ENCODE measurements around the gene IGLL5. TPM values are rescaled to one million over a fixed set of nuclear protein-coding genes. Genes with fewer than 3 reads are reported as not detected.

Gene IGLL5
- total RNA-seq, 1 donor from 2014 or later = not detected

GRCh38 chr22:22842085-22842484, 45.5 kb upstream of the IGLL5 start:
- no peak for DNase-seq (ENCODE audit: extremely low spot score, unreplicated experiment)
- TF ChIP-seq, protein P1, sequence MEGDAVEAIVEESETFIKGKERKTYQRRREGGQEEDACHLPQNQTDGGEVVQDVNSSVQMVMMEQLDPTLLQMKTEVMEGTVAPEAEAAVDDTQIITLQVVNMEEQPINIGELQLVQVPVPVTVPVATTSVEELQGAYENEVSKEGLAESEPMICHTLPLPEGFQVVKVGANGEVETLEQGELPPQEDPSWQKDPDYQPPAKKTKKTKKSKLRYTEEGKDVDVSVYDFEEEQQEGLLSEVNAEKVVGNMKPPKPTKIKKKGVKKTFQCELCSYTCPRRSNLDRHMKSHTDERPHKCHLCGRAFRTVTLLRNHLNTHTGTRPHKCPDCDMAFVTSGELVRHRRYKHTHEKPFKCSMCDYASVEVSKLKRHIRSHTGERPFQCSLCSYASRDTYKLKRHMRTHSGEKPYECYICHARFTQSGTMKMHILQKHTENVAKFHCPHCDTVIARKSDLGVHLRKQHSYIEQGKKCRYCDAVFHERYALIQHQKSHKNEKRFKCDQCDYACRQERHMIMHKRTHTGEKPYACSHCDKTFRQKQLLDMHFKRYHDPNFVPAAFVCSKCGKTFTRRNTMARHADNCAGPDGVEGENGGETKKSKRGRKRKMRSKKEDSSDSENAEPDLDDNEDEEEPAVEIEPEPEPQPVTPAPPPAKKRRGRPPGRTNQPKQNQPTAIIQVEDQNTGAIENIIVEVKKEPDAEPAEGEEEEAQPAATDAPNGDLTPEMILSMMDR (conservative IDR thresholded peaks at IDR 0.05) = no peak
- Mint-ChIP-seq H3K27ac (no peak overlapping the region), H3K27me3 (peaks cover 27% of the 10 kb centered on the region), H3K36me3 (no peaks in the 10 kb centered on the region), H3K4me1 (ENCODE audit: unreplicated experiment) (no peaks in the 10 kb centered on the region), H3K4me3 (no peak overlapping the region), H3K9me3 (no peaks in the 10 kb centered on the region)

DNA sequence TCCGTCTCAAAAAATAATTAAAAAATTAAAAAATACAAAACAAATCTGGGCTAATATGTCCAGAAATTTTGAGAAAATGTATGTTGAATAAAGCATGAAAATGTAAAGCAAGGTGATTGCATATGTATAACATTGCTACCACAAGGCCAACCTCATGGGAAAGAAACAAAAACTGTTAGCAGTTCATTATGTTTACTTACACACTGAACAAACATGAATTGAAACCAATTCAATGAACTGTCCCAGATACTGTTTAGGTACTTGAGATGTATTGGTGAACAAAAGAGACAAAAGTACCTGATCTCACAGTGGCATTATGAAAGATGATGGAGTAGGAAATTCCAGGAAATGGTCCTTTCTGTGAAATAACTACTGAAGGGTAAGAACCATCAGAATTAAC, 43.8 kb upstream of the IGLL5 start:
- no peaks in the 10 kb centered on the region for H3K4me1 Mint-ChIP-seq (ENCODE audit: unreplicated experiment)
- H3K36me3 Mint-ChIP-seq = no peaks in the 10 kb centered on the region
- H3K27ac Mint-ChIP-seq = no peak overlapping the region
- TF ChIP-seq, protein P1 (conservative IDR thresholded peaks at IDR 0.05) = no peak
- H3K9me3 Mint-ChIP-seq = no peaks in the 10 kb centered on the region
- DNase-seq (ENCODE audit: extremely low spot score, unreplicated experiment) = no peak
- H3K27me3 Mint-ChIP-seq = peaks cover 36% of the 10 kb centered on the region
- H3K4me3 Mint-ChIP-seq = no peak overlapping the region

DNA sequence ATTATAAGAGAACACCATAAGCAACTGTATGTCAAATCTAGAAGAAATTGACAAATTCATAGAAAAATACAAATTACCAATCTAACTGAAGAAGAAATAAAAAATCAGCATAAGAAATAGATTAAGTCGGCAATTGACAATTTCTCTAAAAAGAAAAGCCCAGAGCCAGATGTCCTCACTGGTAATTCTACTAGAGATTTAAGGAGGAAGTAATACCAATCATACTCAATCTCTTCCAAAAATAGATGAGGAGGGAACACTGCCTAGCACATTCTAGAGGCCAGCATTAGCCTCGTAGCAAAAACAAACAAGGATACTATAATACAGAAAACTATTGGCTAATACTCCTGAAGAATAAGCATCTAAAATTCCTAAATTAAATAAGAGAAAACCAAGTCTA, 40.4 kb upstream of the IGLL5 start:
- Mint-ChIP-seq H3K27me3 (peaks cover 40% of the 10 kb centered on the region), H3K9me3 (no peaks in the 10 kb centered on the region), H3K4me1 (ENCODE audit: unreplicated experiment) (no peaks in the 10 kb centered on the region), H3K4me3 (no peak overlapping the region), H3K27ac (no peak overlapping the region), H3K36me3 (no peaks in the 10 kb centered on the region)
- DNase-seq (ENCODE audit: extremely low spot score, unreplicated experiment) = no peak
- TF ChIP-seq, protein P1 (conservative IDR thresholded peaks at IDR 0.05) = no peak

GRCh38 chr22:22848364-22848866, 39.2 kb upstream of the IGLL5 start:
- no peak for DNase-seq (ENCODE audit: extremely low spot score, unreplicated experiment)
- H3K4me3 Mint-ChIP-seq = no peak overlapping the region
- TF ChIP-seq, protein P1 (conservative IDR thresholded peaks at IDR 0.05) = peak; percentile 93
- no peaks in the 10 kb centered on the region for H3K36me3 Mint-ChIP-seq
- no peak overlapping the region for H3K27ac Mint-ChIP-seq
- H3K4me1 Mint-ChIP-seq (ENCODE audit: unreplicated experiment) = no peaks in the 10 kb centered on the region
- H3K9me3 Mint-ChIP-seq = no peaks in the 10 kb centered on the region
- H3K27me3 Mint-ChIP-seq = peaks cover 52% of the 10 kb centered on the region

DNA sequence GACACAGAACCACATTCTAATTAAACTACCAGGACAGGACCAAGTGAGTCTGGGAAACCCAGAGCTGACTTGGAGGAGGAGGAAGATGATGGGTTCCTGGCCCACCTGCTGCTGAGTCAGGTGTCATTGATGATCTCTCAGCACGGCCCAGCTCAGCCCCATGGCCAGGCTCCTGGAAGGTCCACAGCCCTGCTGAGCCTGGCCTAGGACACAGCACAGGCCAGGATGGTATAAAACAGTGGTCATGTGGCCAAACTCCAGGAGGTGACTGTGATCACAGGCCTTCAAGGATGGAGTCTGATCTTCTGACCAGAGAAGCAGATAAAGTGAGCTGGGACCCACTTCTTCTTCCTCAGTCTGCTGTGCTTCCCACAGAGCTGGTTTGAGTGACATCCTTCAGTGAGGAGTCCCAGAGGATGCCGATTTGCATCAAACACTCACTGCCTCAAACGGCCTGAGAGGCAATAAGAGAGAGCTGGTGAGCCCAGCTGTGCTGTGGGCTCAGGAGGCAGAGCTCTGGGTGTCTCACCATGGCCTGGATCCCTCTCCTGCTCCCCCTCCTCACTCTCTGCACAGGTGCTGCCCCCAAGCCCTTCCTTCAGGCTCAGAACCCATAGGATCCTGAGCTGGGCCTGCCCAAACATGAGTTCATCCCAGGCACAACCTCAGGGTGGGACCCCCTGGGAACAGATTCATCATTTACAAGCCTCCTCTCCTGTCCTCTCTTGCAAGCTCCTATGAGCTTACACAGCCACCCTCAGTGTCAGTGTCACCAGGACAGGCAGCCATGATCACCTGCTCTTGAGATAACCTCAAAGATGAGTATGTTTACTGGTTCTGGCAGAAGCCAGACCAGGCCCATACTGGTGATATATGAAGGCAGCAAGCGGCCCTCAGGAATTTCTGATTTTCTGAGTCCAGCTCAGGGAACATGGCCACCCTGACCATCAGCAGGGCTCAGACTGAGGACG, 37.7 kb upstream of the IGLL5 start:
- TF ChIP-seq, protein P1 (conservative IDR thresholded peaks at IDR 0.05) = no peak
- Mint-ChIP-seq H3K4me1 (ENCODE audit: unreplicated experiment) (no peaks in the 10 kb centered on the region), H3K27me3 (peaks cover 60% of the 10 kb centered on the region)

More for the DNA sequence above, 37.7 kb upstream of the IGLL5 start:
- no peak for DNase-seq (ENCODE audit: extremely low spot score, unreplicated experiment)
- H3K27ac Mint-ChIP-seq = no peak overlapping the region
- H3K4me3 Mint-ChIP-seq = no peak overlapping the region
- H3K36me3 Mint-ChIP-seq = no peaks in the 10 kb centered on the region
- H3K9me3 Mint-ChIP-seq = no peaks in the 10 kb centered on the region

All from type B pancreatic cell (in vitro differentiated cells).